GM19023 (cell line): ENCODE data around the gene FAM117A.
A peak's percentile ranks its signal among the peaks of the same experiment; 100 is the strongest.
"Not testable (repeated sequence)": the region's sequence is repeated elsewhere in the genome, so short reads cannot be mapped to it uniquely, and the experiment has no call there.

ENCODE experiments used
- ATAC-seq: cut with Tn5 transposase; IDR thresholded peaks from one replicate; pipeline ENCODE4 v1.9.1; 2021; ENCODE audit warnings: mild to moderate bottlenecking, moderate library complexity; ENCODE audit not compliant: unreplicated experiment

FAM117A gene

GRCh38 chr17:49764559-49765180 lies 739 bp upstream of the FAM117A start:
- ATAC-seq: no peak

DNA sequence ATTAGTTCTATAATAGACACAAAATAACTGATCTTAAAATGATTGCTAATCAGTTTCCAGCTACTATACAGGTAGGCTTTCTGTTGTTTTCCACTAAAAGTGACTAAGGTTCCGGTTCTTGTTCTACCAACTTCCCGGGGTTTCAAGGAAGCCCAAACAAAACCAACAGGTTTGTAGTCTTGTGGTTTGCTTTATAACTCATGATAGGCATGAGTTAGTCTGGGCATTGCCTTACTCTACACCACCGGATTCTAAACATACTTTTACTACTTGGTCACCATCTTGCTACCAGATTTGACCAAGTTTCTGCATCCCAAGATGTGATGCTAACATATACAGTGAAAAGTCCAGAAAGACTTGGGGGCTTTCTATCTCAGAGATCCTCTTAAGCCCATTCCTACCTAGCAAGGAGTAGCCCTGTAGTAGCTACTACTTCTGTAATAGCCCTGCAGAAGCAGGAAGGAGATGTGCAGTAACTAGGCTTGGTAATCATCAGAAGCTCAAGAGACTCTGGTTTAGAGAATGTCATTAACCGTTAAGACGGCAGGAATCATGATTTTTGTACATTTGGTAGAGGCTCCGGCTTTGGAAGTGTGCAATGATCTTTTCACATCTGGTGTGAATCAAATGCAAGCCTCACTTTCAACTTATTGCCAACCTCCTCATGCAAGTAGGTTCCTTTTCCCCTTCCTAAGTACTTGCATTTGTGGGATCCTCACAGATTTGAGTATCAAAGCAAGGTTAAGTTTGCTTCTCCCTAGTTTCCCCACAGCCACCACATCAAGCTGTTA lies 1.6 kb downstream of the FAM117A start:
- no peak for ATAC-seq

- no peak for ATAC-seq
Measured at GRCh38 chr17:49760932-49761558, 2.9 kb downstream of the FAM117A start.

- ATAC-seq: no peak
Measured at GRCh38 chr17:49760296-49760695, 3.6 kb downstream of the FAM117A start.

- no peak for ATAC-seq
Measured at GRCh38 chr17:49759203-49759602, 4.7 kb downstream of the FAM117A start.

DNA sequence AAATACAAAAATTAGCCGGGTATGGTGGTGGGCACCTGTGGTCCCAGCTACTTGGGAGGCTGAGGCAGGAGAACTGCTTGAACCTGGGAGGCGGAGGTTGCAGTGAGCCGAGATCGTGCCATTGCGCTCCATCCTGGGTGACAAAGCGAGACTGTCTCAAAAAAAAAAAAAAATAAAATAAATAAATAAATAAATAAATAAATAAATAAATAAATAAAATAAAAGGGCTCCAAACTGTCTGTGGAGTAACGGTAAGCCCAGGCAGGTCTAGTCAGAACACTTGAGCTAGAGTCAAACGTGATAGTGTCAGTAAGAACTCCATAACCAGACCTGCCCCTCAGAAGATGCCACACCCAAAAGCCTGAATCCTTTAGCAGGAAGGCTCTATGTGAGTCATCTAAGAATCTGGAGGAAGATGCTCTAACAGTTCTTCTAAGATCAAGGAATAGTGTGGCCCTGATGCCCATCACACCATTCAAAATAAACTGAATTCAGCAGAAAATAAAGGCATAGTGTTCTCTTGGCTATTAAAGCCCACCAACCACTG lies 5.4 kb downstream of the FAM117A start:
- not testable (repeated sequence) for ATAC-seq

- ATAC-seq: no peak
Measured at GRCh38 chr17:49757151-49757777, 6.7 kb downstream of the FAM117A start.

DNA sequence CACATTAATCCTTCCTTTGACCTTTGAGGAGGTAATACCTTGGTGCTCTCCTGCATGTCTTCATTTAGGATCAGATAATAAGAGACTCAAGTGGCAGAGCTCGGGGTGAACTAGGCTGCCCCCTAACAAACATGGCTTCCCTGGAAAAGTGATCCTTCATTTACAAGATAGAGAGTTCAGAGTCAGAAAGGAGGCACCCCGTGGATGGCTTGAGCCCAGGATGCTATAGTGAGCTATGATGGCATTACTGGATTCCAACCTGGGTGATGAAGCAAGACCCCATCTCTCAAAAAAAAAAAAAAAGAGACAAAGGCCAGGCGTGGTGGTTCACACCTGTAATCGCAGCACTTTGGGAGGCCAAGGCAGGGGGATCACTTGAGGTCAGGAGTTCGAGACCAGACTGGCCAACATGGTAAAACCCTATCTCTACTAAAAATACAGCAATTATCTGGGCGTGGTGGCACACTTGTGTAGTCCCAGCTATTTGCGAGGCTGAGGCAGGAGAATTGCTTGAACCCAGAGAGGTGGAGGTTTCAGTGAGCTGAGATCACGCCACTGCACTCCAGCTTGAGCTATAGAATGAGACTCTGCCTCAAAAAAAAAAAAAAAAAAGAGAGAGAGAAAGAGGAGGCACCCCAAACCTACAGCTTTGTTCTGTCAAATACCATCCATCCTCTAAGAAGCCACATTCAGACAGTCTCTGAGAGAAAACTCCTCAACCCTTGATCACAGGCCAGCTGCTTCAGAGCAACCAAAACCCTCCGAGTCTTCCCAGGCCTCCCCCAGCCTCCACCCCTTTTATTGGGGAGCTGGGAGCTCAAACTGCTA lies 7.4 kb downstream of the FAM117A start:
- ATAC-seq: no peak

DNA sequence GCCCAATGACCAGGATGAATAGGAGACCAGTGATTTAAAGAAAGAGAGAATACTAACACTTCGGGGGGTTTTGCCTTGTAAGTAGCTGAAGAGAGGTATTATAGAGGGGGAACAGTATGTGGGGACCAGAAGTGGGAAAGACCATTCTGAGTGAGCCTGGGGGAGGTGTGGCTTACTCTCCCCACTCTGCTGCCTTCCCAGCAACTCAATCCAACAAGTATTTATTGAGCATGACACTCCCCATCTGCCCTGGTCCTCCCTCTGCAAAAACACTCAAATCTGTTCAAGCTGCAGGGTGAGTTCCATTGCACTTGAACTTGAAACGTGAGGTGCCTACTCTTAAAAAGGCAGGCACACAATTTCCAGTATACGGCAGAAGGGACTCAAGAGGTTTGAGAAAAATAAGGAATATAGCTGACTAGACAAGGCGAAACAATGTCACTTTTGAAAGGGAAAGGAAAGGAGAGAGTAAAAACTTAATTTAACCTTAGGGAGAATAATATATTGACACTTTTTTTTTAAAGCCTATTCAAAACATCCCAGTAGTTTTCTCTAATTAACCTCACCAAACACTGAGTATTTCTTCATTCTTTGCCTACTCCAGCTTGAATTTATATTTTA lies 8.2 kb downstream of the FAM117A start:
- no peak for ATAC-seq

DNA sequence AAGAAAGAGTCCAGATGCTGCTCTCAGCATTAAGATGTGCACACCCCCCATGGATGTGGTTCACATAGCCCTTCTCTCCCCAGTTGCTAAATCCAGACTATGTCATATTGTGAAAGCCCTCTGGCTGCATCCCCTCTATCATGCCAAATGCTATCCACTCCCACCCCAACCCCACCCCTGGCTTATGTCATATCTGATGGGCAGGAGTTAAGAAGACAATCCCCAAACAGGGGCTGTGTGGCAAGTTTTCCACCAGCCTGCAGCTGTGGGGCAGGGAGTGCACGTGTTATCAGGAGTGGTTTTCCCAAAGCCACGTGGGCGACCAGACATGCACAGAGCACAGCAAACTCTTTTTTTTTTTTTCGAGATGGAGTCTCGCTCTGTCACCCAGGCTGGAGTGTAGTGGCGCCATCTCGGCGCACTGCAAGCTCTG lies 10.0 kb downstream of the FAM117A start:
- no peak for ATAC-seq

DNA sequence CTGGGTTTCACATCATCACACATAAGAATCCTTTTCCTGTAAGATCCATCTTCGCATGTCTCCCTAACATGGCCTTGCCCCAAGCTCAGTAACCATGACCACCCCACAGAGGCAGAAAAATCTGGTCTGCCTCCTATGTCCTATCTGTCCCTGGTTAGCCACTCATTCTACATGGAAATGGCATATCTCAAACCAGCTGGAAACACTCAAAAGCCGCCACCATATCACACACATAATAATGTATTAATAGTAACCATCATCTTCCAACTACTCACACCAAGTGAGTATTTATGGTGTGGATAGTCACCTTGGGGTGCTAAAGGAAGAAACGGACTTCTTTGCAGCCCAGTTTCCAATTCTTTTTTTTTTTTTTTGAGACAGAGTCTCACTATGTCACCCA lies 11.4 kb downstream of the FAM117A start:
- no peak for ATAC-seq

GRCh38 chr17:49749730-49750129 lies 14.2 kb downstream of the FAM117A start:
- ATAC-seq: no peak

- peak; percentile 79 for ATAC-seq
Measured at GRCh38 chr17:49748791-49749190, 15.1 kb downstream of the FAM117A start.

DNA sequence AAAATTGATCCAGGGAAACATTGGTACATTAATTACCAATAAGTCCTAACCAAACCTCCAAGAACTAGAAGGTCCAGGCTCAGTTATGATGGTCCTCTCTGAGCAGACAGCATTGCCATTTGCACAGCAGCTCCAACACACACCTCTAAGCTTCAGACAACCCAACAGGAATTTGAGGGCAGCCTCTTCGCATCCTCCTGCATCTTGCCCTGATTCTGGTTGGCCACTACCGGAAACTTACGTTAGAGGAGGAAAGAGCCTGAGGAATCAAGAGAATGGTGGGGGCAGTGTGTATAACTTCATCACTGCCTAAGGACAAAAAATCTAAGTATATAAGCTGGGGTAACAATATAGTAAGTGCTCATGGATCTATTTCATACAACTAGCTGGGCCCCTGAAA lies 15.7 kb downstream of the FAM117A start:
- no peak for ATAC-seq

GRCh38 chr17:49747632-49748031 lies 16.3 kb downstream of the FAM117A start:
- no peak for ATAC-seq

DNA sequence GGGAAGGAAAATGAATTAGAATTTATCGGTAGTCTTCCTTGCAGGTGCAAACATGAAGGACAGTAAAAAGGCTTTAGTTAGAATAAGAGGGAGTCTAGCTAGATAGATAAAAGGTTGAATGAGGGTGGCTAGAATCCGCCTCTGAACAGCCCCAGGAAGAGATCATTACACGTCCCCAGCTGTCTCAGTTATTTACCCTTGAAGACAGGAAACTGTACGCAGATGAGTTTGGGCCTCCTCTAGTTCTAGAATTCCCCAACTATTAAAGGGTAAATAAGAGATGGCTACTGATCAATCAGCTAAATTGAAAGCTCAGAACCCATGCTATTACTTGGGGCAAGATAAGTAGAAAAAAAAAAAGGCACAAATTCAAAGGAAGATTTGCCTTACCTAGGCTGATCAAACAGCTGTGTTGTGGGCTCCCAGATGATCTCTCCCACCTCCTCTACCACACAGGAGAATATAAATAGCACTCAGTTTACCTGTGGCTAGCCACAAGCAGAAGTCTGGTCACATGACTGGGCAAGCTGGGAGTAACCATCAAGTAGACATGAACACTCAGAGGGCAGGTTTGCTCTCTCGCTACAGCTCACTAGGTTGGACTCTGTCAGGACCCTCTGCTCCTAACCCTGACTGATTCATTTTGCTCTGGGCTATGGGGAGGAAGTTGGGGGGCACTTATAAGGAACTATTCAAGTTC lies 17.0 kb downstream of the FAM117A start:
- peak; percentile 57 for ATAC-seq

- ATAC-seq: no peak
Measured at GRCh38 chr17:49745175-49746139, 18.5 kb downstream of the FAM117A start.

GRCh38 chr17:49742166-49742638 lies 21.7 kb downstream of the FAM117A start:
- ATAC-seq: no peak
